T follicular helper cell (primary cell): ENCODE results near the gene GOLGA2.

Experiments used
- DNase-seq: peaks from one replicate; pipeline ENCODE4 v3.0.0-alpha.2; 2020; ENCODE audit warnings: low read depth
- total RNA-seq, 2 experiments: gene quantifications; one replicate each; lab custom pipeline; 2026; lab: John Stamatoyannopoulos, UW

The GOLGA2 gene, protein sequence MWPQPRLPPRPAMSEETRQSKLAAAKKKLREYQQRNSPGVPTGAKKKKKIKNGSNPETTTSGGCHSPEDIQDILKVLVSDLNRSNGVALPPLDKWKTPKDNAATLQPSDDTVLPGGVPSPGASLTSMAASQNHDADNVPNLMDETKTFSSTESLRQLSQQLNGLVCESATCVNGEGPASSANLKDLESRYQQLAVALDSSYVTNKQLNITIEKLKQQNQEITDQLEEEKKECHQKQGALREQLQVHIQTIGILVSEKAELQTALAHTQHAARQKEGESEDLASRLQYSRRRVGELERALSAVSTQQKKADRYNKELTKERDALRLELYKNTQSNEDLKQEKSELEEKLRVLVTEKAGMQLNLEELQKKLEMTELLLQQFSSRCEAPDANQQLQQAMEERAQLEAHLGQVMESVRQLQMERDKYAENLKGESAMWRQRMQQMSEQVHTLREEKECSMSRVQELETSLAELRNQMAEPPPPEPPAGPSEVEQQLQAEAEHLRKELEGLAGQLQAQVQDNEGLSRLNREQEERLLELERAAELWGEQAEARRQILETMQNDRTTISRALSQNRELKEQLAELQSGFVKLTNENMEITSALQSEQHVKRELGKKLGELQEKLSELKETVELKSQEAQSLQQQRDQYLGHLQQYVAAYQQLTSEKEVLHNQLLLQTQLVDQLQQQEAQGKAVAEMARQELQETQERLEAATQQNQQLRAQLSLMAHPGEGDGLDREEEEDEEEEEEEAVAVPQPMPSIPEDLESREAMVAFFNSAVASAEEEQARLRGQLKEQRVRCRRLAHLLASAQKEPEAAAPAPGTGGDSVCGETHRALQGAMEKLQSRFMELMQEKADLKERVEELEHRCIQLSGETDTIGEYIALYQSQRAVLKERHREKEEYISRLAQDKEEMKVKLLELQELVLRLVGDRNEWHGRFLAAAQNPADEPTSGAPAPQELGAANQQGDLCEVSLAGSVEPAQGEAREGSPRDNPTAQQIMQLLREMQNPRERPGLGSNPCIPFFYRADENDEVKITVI
- 62.9 to 74.0 reads per million in 2 experiments for total RNA-seq

DNA sequence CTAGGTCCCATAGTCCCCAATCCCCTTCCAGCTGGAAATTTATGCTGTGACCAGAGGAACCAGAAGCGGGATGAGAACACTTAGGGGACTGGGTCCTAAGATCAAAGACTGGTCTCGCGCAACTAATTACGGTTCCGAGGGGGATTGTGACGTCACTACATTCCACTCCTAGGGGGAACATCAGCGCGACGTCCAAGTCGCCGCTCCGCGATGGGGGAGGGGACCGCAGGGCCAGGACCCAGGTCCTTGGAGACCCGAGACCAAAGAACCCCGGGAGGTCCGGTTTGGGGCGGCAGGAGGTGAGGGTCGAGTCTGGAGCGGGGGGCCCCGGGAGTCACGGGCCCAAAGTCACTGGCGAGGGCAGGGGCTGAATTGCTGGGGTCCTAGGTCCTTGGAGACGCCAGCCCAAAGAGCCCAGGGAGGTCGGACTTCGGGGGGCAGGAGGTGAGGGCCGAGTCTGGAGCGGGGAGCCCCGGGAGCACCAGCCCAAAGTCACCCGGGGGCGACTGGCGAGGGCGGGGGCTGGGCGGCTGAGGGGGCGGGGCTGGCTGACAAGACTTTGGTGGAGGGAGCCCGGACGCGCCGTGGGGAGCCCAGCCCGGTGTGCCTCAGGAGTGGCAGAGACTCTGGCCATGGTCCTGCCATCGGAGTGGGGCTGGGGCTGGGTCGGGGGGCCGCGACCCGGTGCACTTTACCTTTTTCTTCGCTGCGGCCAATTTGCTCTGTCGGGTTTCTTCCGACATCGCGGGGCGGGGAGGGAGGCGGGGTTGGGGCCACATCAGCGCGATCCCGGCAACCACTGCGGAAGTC, at the start of gene GOLGA2:
Gene GOLGA2, minus strand, starts transcription at position 810 of the 810 bp plus-strand sequence. Its CDS starts 31 bp downstream, at position 779.
- no peak for DNase-seq

DNA sequence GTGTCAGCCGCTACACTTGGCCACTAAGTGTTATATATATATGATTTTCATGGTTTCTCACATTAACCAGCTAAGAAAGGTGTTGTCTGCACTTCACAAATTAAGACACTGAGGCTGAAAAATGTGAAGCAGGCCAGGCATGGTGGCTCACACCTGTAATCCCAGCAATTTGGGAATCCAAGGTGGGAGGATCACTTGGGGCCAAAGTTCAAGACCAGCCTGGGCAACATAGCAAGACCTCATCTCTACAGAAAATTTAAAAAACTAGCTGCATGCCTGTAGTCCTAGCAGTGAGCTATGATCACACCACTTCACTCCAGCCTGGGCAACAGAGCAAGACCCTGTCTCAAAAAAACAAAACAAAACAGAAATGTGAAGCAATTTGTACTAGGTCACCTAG, 48.6 kb upstream of the GOLGA2 start:
- DNase-seq, result no peak

DNA sequence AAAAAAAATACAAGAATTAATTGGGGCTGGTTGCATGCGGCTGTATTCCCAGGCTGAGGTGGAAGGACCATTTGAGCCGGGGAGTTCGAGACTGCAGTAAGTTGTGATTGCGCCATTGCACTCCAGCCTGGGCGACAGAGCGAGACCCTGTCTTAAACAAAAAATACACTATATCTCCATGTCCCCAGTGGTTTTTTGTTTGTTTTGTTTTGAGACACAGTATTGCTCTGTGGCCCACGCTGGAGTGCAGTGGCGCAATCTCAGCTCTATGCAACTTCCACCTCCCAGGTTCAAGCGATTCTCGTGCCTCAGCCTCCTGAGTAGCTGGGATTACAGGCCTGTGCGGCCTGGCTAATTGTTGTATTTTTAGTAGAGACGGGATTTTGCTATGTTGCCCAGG, 48.0 kb upstream of the GOLGA2 start:
- no peak for DNase-seq

DNA sequence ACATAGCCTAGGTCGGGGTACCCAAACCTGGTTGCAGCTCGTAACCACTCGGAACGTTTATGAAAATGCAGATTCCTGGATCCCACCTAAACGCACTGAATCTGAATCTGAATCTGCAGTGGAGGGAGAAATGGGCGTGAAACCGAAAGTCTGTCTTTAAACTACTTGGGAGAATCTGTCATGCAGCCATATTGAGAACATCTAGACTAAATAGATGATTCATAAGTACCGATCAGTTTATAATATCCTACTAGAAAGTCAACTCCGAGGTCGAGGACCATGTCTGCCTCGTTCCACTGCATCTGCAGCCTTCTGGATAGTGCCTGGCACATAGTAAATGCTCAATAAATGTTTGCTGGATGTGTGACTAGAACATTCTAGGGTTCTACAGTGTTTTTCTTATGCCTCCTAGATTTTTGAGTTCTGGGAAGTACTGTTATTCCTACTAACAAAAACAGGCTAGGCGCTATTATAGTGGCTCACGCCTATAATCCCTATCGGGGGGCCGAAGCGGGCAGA, 47.5 kb upstream of the GOLGA2 start:
- no peak for DNase-seq

DNA sequence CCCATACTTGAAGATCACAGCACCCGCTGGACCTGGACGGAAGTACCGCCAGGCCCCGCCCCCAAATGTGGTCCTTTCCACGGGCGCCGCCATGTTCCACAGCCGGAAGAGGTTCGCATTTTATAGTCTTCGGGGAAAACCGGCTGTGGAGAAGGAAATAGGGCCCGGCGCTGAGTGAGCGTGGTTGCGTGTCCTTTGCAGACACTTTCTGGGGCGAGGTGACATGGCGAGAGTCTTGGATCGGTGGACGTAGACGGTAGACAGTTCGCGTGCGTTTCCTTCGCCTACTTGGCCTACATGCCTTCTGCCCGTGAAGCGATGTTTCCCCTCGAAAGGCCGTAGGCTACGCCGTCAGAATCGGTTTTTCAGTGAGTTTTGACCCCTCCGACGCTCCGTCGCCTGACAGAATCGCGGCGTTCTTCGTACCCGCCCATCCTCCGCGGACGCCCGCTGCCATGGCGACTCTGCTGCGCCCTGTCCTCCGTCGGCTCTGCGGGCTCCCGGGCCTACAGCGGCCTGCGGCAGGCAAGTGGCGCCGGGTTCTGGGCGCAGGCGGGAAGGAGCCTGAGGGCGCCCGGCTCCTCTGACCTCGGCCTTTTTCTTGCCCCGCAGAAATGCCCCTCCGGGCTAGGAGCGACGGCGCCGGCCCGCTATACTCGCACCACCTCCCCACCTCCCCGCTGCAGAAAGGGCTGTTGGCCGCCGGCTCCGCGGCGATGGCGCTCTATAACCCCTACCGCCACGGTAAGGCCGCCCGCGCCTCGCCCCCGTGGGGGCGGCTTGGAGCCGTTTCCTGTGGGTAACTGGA, 46.8 kb upstream of the GOLGA2 start, which contains the start of the genes COQ4 and TRUB2:
Gene COQ4, plus strand, starts transcription at position 436 of the 808 bp plus-strand sequence. Its CDS starts 20 bp downstream, at position 456.
Gene TRUB2, minus strand, starts transcription at position 44 of the 808 bp plus-strand sequence. Its CDS starts 39 bp downstream, at position 5.
- DNase-seq, result peak; percentile 88

DNA sequence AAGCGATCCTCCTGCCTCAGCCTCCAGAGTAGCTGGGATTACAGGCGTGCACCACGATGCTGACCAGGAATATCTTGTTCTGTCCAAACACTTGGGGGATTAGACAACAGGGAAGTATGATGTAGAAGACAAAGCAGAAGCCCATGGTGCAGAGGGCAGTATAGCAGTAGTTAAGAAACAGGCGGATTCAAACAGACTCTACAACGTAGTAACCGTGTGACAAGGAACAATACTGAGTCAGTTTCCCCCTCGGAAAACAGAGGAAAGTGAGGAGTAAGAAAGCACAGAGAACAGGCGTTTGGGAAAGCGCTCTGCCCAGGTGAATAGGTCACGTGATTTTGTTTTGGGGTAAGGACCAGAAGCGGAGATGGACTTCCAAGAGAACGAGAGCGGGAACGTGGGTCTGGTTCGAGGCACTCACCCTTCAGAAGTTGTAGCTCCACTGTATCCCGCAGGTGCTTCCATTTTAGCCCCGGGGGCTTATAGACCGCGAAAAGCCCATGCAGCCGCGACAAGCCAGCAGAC, 46.1 kb upstream of the GOLGA2 start:
- no peak for DNase-seq

DNA sequence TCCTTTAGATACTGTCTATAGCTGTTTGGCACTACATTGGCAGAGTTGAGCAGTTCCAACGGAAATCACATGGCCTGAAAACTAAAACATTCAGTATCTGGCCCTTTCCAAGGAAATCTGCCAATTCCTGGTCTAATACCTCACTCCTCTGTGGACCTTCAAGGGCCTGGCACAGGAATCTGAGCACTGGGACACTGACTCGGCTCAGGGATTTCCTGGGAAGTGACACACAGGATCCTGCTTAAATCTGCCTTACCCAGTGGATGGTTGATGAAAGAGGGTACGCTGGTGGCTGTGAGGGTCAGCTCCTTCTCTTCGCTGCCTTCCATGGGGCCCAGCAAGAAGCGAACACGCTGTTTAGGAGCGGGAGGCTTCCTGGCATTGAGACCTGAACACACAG, 45.5 kb upstream of the GOLGA2 start:
- no peak for DNase-seq

DNA sequence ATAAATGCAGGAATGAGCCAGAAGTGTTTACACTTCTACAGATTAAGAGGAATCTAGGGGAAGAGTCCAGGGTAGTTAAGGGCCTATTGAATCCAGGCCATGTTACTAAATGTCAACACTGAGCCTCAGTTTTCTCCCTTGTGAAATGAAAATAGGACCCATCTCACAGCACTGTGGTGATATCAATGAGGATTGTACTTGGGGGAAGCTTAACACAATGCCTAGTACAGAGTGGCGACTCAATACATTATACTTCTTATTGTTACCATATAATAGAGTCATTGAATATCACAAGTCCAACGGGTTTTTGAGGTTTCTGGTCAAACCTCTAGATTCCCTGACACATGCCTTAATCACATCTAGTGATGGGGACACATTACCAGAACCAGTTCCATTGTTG, 41.8 kb upstream of the GOLGA2 start:
- no peak for DNase-seq

DNA sequence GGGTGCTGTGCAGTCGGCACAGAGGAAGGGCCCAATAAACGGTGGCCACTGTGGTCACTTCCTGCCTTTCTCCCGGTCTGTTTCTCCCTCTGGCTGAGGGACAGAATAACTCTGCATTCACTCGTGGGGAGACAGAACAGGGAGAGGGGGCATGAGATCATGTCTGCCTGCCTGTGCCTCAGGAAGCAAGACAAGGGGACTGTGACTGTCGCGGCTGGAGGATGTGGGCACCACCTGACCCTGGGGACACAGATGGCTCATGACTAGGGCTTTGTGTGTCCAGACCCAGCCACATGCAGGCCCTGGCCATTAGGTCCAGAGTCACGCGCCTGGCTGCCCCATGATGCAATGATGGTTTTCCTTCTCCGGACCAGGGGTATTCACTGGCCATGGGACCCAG, 40.6 kb upstream of the GOLGA2 start:
- no peak for DNase-seq

DNA sequence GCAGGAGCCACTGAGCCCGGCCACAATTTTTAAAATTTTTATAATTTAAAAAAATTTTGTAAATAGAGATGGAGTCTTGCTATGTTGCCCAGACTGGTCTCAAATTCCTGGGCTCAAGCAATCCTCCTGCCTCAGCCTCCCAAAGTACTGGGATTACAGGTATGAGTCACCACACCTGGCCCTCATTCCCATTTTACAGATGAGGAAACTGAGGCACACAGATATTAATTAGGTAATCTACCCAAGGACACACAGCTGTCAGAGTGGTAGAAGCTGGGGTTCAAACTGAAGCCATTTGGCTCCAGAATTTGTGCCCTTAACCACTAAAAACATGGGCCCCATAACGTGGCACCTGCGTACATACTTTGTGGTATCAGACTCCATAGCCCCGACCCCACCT, 38.9 kb upstream of the GOLGA2 start:
- DNase-seq, result no peak

DNA sequence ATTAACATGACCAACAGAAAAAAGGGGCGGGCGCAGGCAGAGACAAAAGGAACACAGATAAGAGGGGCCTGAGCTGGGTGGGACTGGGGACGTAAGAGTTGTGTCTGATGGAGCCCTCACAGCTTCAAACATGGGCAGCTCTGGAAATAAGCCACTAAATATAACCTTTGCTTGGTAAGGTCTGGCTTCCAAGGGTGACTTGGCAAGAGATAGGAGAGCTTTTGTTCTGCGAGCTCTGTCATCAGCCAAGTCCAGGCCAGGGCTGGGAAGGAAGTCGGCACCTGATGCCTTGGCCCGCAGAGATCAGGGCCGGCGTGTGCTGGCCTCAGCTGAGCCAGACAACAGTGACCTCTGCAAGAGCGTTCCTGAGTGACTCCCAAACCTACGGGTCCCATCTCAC, 34.7 kb upstream of the GOLGA2 start:
- no peak for DNase-seq

DNA sequence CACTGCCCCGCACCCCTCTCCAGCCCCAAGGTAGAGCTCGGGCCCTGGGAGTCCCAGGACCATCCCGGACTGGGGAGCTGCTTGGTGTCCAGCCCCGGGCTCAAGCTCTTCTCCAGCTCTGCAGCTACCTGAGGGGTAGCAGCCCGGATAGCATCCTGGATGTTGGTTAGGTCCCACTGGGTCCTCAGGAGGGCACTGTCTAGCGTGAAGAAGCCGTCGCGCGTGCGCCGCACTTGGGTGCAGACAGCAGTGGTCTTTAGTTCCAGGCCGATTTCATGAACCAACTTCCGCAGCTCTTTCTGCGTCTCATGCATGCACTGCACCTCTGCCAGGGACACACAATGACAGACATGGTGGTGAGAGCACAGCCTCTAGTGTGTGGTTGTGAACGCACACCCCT, 33.7 kb upstream of the GOLGA2 start:
- no peak for DNase-seq

DNA sequence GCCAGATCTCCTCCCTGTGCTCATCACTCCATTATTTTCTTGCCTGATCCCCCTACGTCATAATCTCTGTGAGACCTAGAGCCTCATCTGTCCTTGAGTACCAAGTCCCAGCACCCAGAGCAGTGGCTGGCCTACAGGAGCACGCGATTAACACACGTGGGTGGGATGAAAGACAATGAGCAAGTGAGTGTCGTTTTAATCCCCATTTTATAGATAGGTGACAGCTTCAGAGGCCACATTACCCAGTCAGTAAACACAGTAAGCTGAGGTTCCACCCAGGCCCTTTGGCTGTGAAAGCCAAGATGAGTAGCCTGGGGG, 29.1 kb upstream of the GOLGA2 start:
- DNase-seq, result no peak

DNA sequence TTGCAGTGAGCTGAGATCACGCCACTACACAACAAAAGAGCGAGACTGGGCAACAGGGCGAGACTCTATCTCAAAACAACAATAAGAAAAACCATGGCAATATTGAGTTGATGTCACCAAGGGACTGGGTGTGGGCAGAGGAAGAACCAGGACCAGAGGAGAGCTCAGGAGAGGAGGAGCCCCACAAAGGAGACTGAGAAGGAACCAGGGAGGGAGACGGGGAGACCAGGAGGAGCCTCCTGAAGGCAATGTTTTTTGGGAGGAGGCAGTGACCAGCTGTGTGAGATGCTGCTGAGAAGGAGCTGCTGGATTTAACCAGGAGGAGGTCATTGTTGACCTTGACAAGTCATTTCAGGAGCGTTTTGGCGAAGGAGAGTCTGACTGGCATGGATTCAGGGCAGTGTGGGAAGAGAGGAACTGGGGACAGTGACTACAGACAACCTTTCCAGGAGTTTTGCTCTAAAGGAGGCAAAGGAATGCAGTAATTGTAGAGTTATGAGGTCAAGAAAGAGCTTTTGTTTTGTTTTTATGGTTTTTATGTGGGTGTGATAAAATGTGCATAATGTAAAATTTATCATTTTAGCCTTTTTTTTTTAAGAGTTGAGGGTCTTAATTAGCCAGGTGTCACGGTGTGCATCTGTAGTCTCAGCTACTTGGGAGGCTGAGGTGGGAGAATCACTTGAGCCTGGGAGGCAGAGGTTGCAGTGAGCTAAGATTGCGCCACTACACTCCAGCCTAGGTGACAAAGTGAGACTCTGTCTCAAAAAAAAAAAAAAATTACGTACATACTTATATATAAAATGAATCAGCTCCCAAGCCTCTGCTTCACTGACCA, 28.5 kb upstream of the GOLGA2 start:
- no peak for DNase-seq

DNA sequence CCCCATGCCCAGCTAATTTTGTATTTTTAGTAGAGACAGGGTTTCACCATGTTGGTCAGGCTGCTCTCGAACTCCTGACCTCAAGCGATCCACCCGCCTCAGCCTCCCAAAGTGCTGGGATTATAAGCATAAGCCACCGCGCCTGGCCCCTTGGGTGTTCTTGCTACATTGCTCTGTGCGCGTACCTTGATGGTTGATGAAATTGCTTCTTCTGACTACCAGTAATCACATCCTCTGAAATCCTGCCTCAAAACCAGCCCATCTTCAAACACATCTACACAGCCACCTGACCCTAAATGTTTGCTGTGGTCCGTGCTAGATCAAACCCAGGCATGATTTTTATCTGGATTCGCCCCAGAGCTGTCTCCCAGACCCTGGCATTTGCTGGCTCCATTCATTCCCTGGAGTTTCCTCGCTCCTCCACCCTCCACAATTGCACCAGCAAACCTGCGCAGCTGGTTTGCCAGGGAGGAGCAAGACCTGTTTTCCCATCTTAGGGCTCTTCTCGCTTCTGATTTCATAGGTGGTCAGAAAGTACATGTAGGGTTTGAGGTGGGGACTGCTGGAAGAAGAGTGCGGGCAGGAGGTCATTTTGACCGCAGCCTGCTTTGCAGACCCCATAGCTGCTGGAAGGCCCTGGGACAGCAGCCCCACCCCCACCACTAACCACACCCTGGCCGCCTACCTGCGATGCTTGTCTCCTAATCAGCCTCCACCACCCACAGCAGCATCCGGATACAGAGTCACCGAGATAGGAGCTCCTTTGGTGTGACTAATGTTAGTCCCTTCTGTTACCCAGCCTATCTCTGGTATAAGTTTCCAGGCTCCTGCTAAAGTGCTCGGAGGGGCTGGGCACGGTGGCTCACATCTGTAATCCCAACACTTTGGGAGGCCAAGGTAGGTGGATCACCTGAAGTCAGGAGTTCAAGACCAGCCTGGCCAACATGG, 23.0 kb upstream of the GOLGA2 start:
- DNase-seq, result no peak

DNA sequence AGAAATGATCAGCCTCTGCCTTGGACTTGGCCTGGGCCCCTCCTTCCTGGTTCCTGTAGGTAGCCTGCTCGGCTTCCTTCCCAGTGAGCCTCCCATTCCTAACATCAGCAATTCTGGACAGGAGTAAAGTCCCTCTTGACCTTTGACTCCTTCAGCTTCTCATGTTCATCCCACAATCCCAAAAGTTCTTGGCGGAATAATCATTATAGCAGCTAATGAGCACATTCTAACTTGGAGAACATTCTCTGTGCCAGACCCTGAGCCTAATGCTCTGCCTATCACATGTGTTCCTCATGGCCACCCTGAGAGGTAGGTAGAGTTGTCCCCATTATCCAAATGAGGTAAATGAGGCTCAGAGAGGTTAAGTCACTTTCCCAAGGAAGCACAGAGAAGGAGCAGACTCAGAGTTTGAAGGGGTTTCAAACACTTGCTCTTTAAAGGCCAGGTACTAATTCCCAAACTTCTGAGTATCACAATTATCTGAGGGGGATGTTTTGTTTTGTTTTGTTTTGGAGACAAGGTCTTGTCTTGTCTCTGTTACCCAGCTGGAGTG, 21.5 kb upstream of the GOLGA2 start:
- DNase-seq, result no peak

DNA sequence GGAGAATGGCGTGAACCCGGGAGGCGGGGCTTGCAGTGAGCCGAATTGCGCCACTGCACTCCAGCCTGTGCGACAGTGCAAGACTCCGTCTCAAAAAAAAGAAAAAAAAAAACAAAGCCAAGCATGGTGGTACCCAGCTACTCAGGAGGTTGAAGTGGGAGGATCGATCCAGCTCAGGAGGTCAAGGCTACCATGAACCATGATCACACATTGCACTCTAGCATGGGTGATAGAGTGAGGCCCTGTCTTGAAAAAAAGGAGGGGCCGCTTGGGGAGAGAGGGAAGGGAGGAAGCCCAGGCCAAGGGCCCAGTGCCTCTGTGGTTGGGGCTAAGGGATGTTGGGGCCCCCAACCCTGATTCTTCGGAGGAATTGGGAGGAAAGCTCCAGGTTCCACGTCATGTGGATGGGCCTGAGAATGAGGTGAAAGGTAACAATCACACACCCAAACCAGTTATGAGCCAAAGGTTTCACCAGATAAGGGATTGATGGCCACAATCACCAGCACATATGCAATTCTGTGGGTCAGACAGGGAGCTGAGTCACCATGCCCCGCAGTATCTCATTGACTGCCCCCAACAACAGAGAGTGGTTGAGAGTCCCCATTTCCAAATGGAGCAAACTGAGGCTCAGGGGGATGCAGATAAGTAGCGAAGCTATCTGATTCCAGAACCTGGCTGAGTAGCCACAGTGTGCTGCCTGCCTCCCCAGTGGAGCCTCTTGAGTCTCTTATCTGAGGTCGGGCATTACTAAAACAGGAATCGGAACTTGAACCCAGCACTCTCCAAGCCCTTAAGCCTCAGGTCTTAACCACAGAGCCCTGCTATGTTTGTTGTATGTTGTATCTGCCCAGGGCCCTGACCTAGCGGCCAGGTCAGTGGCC, 20.8 kb upstream of the GOLGA2 start:
- DNase-seq, result no peak
